Fibroblast of the conjunctiva (primary cell): ENCODE results near the gene C14orf119.

Experiments
- DNase-seq: peaks from one replicate; pipeline ENCODE4 v3.0.0-alpha.2; 2010; ENCODE audit warnings: low read depth

C14orf119 gene

DNA sequence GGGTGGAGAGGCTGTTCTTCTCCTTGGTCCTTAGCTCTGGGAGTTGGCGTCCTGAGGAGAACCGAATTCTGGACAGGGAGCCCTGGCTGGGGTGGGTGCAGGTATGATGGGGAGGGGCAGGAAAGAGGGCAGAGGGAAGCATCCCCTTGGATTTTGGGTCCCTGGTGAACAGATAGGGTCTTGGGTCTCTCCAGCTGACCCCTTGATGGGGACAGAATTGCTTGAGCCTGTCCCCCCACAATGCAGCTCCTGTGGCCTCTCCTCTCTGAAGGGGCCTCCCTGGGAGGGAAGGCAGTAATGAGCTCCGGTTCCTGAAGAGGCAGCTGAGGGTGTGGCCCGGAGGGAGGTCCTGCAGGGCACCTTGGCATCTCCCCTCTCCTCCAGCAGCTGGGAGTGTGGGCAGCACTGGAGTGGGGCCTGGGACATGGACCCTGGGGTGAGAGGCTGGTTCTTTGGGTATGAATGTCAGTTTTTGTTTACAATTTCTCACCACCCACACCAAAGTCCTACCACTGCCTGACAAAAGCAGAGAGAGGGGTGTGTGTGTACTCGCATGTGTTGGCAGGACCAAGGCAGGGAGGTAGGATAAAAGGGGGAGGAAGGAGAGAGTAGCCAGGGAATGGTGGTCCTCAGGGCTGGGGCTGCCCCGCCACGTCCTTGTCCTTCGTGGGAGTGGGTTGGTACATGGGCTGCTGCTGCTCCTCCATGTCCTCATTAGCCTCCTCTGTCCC lies 31.4 kb downstream of the C14orf119 start:
- DNase-seq, result no peak

DNA sequence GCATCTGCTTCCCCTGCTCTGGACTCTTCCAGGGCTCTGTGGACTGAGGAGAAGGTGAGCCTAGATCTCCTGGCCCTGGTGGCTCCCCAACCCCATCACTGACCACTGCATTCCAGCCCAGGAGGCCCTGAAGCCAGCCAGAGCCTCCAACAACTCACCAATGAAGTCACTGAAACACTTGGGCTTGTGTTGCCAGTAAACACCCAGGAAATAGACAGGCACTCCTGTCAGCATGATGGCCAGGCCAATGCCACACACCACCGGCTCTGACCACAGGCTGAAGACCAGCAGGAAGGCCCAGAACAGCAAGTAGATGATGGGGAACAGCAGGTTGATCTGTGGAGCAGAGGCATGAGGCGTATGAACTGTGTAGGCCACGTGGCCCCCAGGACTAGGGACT lies 32.6 kb downstream of the C14orf119 start:
- DNase-seq, result no peak

DNA sequence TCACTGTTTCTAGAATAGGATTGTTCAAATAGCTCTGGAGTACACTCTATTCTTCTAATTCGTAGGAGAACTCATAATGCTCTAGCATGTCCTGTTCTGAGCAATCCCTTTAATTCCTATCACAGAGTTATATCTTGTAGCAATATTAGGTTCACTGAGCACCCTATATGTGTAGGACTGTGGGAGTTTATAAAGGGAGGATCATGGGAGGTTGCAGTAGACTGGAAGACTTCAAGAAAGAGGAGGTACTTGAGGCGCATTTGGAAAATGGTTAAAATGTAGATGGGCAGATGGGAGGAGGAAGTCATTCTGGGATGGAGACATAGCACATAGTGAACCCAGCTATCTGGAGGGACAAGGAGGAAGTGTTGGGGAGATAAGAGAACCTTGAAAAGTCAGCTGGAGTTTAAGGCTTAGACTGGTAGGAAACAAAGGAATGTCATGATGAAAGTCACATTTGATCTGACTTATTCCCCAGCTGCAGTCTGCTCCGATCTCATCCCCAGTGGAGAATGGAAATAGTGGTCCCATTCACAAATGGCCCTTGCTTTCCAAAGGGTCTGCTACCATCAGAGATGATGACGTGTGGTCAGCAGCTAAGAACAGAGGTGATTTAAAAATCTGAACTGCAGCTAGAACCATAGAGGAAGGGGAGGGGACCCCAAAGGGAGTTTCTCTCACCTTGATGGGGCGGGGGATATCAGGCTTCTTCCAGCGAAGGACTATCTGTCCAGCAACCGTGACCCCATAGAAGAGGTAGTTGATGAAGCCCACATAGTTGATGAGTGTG lies 33.9 kb downstream of the C14orf119 start:
- DNase-seq, result no peak

DNA sequence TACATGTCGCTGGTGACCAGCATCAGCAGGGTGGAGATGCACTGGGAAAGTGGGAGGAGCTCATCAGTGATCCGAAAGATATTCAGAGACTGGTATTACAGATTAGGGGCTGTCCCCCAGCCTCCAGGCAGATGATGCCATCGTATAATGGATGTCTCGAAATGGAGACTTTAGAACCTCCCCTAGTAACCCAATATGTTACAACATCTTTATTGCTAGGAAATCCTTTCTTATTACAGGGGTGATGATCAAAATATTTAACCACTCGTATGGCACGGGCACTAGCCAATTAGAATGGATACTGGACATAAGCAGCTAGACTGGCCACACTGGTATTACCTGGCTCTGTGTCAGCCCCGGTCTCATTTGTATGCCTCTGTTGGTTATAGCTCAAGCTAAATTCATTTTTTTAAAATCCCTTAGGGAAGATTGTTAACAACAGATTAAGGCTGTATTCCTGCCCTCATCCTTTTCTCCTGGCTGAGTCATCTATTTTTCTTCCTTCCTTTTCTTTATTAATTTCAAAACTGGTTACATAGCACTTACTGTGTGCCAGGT lies 34.5 kb downstream of the C14orf119 start:
- DNase-seq, result no peak

DNA sequence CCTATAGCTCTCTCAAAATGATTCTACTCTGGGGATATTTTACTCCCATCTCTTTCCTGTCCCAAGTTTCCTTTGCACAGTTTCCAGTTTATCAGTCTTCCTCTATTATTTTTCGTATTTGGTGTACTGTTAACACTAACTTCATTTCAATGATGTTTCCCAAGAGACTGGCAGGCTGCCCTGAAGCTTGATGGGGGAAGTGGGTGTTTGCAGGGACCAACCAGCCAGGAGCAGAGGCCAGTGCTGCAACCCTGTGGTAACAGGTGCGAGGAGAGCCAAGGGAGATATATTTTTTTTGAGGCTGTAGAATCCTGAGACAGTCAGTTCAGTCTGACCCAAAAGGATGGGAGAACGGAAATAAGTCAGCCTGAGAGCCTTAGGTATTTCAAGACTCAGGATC lies 35.6 kb downstream of the C14orf119 start:
- DNase-seq, result no peak

DNA sequence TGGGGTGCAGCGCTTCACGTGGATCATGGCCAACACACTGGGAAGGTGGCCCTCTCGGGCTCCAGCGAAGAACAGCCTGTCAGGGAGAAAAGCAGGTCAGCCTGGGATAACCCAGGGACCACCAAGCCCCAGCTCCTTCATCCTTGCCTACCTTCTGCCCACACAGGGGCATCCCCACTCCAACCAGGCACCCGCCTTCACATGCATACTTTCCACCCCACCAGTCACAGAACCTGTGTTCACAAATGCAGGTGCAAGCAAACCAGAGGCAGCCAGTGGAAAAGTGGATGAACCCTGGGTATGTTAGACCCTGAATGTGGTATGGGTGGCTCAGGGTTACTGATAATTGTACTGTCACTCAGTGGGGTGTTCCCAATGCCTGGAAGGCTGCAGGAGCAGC lies 36.2 kb downstream of the C14orf119 start:
- no peak for DNase-seq

DNA sequence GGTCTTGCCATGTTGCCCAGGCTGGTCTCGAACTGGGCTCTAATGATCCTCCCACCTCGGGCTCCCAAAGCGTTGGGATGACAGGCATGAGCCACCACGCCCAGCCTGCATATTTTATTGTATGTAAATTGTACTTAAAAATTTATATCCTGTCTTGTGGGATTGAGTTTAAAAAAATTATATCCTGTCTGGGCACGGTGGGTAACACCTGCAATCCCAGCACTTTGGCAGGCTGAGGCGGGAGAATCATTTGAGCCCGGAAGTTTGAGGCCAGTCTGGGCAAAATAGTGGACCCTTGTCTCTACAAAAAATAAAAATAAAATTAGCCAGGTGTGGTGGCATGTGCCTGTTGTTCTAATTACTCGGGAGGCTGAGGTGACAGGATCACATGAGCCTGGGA lies 37.7 kb downstream of the C14orf119 start:
- DNase-seq, result no peak

DNA sequence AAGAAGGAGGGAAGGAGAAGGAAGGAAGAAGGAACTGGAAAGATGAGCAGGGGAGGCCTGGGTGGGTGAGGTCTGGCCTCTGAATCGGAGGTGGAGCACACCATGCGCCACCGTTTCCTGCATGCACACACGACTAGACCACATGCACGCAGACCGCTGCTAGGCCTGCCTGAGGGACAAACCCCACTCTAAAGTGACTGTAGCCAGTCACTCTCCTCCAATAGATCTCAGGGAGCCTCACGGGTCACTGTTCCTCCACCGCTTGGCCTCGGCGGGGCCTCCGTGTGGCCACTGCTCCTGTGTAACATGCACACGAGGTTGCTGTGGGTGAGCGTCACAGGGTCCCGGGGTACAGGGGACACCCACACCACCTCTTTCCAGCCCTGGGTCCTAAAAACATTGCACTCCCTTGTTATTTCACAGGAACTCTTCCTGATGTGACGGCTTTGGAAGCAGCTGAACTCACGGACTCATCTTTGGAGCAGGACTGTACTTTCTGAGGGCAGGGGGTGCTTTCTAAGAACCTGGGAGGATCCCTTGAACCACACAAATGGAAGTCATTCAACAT lies 41.3 kb downstream of the C14orf119 start:
- no peak for DNase-seq

DNA sequence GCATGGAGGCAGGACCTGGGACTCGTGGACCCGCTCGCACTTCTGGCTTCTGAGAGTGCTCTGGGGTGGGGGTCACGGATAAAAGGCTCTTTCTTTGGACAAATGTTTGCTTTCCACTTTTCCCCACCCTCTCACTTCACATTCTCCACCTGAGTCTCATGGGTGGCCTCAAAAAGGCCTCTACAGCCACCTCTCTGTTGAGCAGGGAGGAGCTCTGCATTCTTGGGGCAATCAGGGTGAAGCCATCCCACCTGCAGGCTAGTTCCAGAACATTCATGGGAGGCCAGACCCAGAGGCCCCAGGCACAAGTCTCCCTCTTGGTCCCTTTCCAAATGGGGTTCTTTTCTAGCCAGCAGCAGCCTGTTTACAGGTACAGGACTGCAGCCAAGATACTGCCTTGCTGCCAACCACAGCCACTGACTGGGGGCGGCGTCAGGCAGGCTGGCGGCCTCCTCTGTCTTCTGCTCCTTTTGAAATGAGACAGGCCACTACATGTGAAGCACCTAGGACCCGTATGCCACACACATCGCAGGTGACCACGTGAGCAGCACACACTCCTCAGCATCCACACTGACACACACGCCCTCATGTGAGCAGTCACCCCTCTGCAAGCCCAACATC lies 42.0 kb downstream of the C14orf119 start:
- DNase-seq, result no peak

DNA sequence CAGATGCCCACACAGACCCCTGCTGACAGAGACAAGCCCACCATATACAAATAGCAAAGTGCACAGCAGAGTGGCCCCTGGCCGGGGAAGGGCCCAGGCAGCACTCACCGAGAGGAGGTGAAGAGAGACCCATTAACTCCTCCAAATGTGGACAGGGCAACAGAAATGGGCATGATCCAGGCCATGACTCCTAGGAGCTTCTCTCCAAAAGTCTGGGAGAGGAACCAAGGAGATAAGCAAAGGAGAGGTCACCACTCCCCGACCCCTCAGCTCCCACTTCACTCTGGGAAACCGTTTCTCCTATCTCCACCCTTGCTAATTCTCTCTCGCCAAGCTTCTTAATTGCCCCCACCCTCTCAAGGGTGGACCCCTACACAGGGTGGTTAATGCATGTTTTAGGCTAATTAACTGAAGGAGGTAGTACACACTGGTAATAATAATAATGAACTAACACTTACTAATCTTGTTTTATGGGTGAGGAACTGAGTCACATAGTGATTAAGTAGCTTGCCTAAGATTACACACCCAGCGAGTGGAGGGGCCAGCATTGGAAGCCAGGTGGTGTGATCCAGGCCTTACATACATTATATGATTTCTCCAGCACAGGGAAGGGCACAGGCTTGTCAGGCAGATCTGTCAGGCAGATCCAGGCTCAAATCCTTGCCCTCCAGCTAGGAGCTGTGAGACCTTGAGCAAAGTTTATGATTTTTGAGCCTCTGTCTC lies 42.7 kb downstream of the C14orf119 start:
- DNase-seq, result no peak

DNA sequence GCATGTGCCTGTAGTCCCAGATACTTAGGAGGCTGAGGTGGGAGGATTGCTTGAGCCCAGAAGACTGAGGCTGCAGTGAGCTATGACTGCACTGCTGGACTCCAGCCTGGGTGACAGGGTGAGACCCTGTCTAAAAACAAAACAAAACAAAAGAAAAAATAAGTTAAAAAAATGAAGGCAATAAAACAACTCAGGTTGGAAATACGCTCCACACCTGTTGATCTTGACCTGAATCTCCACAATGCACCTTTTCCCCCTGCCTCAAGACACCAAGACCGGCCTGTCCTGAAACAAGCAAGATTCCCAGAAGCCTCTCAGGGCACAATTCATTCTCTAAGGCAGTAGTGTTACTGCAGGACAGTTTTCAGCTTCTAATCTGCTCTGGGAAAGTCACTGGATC lies 44.6 kb downstream of the C14orf119 start:
- no peak for DNase-seq

DNA sequence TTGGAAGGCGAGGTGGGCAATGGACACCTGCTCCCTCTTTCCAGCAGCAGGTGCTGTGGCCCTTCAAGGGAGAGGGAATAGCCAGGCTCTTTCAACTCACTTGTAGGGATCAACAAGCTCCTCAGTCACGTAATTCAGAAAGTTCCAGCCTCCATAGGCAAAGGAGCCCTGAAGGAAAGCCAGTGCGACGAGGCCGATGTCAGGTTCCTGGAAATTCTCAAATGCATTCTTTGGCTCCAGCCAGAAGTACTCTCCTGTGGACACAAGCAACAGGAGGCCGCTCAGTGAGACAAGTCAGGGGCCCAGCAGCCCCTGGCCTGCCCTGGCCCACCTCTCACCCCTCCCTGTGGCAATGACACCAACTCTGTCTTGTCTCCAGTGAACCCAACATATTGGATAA lies 45.1 kb downstream of the C14orf119 start:
- DNase-seq, result no peak

DNA sequence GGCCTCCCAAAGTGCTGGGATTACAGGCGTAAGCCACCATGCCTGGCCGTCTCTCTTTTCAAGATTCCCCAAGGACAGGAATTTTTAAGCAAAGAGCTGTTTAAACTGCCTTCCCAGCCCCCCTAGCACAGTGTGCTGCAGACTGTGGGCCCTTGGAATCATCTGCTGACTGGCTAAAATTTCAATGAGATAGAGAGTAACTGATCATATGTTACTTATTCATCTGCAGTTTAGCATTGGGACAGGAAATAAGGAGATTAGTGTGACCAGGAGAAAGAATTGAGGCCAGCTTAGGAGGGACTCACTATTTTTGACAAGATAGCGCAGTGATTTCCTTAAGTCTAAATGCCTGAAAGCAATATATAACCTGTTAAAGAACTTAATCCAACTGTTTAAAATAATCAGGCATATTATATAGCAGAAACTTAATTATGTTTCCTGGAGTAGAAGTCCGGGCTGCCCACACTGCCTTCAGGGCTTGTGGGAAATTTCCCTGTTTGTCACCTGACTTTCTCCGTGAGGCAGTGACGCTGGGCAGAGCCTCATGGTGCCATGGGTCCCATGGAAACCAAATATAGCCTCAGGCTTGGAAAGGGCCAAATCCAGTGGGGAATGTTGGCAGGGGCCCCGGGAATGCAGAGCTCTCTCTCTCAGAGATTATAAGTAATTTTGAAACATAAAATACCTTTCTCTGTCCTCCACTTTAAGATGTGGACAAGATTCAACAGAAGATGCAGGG lies 46.6 kb downstream of the C14orf119 start:
- DNase-seq, result no peak

DNA sequence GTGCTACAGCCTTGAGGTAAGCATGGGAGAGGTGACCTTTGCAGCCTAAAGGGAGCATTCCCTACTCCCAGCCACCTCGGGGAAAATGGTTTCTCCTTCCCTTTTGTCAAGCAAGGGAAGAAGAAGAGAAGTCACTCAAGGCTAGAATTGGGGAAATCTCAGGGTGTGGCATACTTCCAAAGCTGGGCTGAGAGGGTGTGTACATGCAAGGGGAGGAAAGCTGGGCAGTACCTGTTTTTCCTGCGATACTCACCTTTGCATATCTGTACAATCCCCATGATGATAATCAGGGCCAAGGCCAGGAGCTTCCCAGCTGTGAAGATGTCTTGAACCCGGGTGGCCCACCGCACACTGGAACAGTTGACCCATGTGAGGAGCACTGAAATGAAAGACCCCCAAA lies 47.5 kb downstream of the C14orf119 start:
- DNase-seq, result no peak

DNA sequence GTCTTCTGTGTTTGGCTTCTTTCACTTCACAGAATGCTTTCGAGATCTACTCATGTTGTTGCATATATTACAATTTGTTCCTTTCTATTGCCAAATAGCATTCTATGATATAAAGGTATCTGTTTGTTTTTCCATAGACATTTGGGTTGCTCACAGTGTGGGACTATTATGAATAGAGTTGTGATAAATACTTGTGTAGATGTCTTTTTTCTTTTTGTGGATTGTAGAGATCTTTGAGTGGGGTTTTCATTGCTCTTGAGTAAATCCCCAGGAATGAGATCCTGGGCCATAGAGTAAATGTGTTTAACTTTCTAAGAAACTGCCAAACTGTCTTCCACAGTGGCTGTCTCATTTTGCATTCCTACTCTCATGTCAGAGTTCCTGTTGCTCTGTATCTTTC lies 48.6 kb downstream of the C14orf119 start:
- DNase-seq, result no peak

DNA sequence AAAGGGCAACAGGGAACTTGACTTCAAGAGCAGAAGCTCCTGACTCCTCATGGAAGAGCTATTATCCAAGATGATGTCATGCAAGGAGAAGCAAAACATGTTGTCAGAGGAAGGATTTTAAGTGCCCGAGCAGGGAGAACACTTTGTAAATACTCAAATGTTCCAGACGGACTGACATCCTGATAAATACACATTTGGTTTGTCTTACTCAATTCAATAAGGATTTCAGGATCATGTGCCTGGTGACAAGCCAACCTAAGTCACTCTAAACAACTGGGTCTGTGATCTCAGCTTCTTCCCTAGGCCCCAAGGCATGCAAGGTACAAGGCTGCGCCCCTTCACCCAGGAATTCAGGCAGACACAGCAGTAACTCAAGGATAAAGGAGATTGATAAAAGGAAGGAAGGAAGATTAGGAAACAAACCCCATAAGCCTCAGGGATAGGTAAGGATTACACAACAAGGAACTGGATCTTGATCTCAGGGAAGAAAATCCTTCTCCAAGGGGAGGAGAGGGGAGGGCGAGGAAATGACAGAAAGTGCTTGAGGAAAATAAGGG lies 50.6 kb downstream of the C14orf119 start:
- no peak for DNase-seq

DNA sequence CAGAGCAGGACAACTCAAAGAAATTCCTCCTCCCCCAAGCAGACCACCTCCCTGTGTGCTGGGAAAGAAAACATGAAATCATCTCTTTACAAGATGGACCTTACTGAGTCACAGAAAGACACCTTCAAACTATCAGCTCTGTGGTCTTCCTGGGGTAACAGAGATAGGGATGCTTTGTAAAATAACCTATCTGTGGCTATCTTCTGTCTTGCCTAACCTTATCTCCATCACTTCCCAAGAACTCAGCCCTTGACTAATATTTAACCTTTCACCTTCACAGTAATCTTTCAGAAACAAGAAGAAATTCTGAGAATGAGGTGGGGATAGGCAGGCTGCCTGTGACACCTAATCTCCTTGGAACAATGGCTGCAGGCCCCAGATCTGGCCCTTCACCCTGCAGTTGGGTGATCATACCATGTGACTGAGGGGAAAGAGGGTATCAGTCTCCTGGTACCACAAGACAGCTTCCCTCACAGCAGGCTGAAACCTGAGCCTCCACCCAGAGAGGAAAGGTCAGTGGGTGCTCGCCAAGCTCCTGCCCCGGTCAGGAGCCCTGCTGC lies 51.1 kb downstream of the C14orf119 start:
- no peak for DNase-seq

DNA sequence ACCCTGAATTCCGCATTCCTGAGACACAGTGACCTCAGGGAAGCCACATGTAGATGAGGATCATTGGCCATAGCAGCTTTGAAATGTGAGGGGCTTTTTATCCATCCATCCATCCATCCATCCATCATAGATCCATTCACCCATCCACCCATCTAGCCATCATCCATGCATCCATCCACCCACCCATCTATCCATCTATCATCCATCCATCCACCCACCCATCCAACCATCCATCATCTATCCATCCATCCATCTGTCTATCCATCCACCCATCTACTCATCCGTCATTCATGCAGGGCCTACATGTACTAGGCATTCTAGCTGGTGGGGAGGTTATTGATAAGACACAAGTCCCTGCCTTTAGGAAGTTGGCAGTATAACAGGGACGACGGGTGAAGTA lies 51.7 kb downstream of the C14orf119 start:
- no peak for DNase-seq

DNA sequence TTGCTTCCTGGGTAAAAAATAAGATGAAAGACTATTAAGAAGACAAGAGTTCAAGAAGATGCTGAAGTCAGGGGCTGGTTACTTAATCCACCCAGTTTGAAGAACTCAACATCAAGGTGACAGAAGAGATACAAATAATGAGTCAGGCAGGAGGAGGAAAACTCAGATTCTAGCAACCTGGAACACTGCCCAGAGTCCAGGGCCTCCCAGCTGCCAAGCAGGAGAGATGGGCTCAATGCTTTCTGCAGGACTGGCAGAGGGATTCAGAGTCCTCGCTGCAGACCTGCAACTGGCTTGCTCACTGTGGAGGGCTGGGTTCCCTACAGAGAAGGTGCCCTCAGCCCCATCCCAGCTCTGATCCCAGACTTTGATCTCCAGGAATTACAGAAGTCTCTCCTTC lies 52.4 kb downstream of the C14orf119 start:
- DNase-seq, result no peak

DNA sequence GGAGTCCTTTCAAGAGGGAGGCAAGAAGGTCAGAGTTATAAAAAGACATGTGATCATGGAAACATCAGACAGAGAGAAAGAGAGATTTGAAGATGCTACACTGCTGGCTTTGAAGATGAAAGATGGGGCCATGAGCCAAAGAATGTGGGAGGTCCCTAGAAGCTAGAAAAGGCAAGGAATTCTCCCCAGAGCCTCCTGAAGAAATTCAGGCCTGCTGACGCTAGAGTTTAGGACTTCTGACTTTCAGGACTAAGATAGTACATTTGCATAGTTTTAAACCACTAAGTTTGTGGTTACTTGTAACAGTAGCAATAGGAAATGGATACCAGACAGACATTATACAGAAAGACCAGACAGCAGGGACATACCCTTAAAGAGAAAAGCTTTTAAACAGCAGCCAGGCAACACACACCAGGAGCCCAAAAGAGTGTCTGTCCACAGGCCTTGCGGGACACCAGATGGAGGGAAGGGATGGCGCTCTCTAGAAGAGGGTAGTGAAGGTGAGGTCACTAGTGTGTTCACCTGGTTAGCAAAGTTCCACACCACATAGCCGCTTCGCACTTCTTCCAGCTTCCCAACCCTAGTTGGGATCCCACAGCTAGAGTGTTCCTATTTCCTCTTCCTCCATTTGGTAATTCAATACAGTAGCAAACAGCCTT lies 53.4 kb downstream of the C14orf119 start:
- DNase-seq, result no peak
